PC-3 (cell line): ENCODE results near the gene PTPRN2.

Experiments used
- EZH2 ChIP-seq: fragments of 300-600 bp; sonication (generic); IDR thresholded peaks from one replicate; pipeline ENCODE4 v1.6.1; 2017; ENCODE audit warnings: antibody characterized with exemption, mild to moderate bottlenecking, low read length; ENCODE audit not compliant: unreplicated experiment
- EZH2phosphoT487 ChIP-seq: fragments of 300-600 bp; sonication (generic); IDR thresholded peaks from 2 replicates; pipeline ENCODE4 v1.6.1; 2018; ENCODE audit warnings: mild to moderate bottlenecking, antibody characterized with exemption, low read length, borderline replicate concordance
- TF ChIP-seq, protein P1 (sequence below): fragments of 300-600 bp; sonication (generic); conservative IDR thresholded peaks from 2 replicates; pipeline ENCODE4 v1.5.1; 2017; ENCODE audit warnings: antibody characterized with exemption, low read depth, mild to moderate bottlenecking, low read length

- TF ChIP-seq, protein P1, sequence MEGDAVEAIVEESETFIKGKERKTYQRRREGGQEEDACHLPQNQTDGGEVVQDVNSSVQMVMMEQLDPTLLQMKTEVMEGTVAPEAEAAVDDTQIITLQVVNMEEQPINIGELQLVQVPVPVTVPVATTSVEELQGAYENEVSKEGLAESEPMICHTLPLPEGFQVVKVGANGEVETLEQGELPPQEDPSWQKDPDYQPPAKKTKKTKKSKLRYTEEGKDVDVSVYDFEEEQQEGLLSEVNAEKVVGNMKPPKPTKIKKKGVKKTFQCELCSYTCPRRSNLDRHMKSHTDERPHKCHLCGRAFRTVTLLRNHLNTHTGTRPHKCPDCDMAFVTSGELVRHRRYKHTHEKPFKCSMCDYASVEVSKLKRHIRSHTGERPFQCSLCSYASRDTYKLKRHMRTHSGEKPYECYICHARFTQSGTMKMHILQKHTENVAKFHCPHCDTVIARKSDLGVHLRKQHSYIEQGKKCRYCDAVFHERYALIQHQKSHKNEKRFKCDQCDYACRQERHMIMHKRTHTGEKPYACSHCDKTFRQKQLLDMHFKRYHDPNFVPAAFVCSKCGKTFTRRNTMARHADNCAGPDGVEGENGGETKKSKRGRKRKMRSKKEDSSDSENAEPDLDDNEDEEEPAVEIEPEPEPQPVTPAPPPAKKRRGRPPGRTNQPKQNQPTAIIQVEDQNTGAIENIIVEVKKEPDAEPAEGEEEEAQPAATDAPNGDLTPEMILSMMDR = no peak
- TF ChIP-seq EZH2 (no peak), EZH2phosphoT487 (no peak)
These were observed 724.9 kb downstream of the PTPRN2 start for GRCh38 chr7:157862731-157863130.
